Activated T-cell treated with anti-CD3 and anti-CD28 coated beads, Interleukin-2, amount 50 U/mL, for 48 hours (primary cell): ENCODE data around the gene TERB2.
"Not testable (repeated sequence)": the region's sequence is repeated elsewhere in the genome, so short reads cannot be mapped to it uniquely, and the experiment has no call there.

Source experiments
- DNase-seq, 2 experiments: peaks; one replicate each; pipeline ENCODE4 v3.0.0-alpha.2; 2020

The TERB2 gene

GRCh38 chr15:44956388-44956787, at the start of gene TERB2:
TSS of gene TERB2 (plus strand) at chr15:44956687. CDS start at chr15:44956719, 32 bp downstream.
- DNase-seq = no peak

GRCh38 chr15:44909423-44909822, 47.1 kb upstream of the TERB2 start:
- no peak for DNase-seq

- no peak for DNase-seq
Observed at GRCh38 chr15:44910981-44911625, 45.4 kb upstream of the TERB2 start.

GRCh38 chr15:44912186-44912585, 44.3 kb upstream of the TERB2 start:
- DNase-seq = not testable (repeated sequence)

- not testable (repeated sequence) for DNase-seq
Observed at GRCh38 chr15:44912974-44913448, 43.5 kb upstream of the TERB2 start.

- DNase-seq = no peak
Observed at GRCh38 chr15:44918136-44918535, 38.4 kb upstream of the TERB2 start.

- not testable (repeated sequence) for DNase-seq
Observed at GRCh38 chr15:44928658-44929057, 27.8 kb upstream of the TERB2 start.

GRCh38 chr15:44930283-44930682, 26.2 kb upstream of the TERB2 start:
- not testable (repeated sequence) for DNase-seq

- DNase-seq = not testable (repeated sequence)
Observed at GRCh38 chr15:44958302-44958701, 1.8 kb downstream of the TERB2 start.

GRCh38 chr15:44968475-44968874, 12.0 kb downstream of the TERB2 start:
- DNase-seq = no peak

GRCh38 chr15:44971036-44971435, 14.5 kb downstream of the TERB2 start:
- no peak for DNase-seq

- DNase-seq = not testable (repeated sequence)
Observed at GRCh38 chr15:44976183-44976582, 19.7 kb downstream of the TERB2 start.

- DNase-seq = not testable (repeated sequence)
Observed at GRCh38 chr15:44977781-44978180, 21.3 kb downstream of the TERB2 start.

GRCh38 chr15:44979617-44980339, 23.3 kb downstream of the TERB2 start:
- DNase-seq = not testable (repeated sequence)

- not testable (repeated sequence) for DNase-seq
Observed at GRCh38 chr15:44984144-44984543, 27.7 kb downstream of the TERB2 start.

GRCh38 chr15:44986346-44987055, 30.0 kb downstream of the TERB2 start:
- not testable (repeated sequence) for DNase-seq

- not testable (repeated sequence) for DNase-seq
Observed at GRCh38 chr15:44987711-44988110, 31.2 kb downstream of the TERB2 start.

- not testable (repeated sequence) for DNase-seq
Observed at GRCh38 chr15:44988184-44988869, 31.8 kb downstream of the TERB2 start.

- DNase-seq = not testable (repeated sequence)
Observed at GRCh38 chr15:44988870-44989219, 32.4 kb downstream of the TERB2 start.

GRCh38 chr15:44997632-44998031, 41.1 kb downstream of the TERB2 start:
- not testable (repeated sequence) for DNase-seq

- DNase-seq = no peak
Observed at GRCh38 chr15:44999105-44999504, 42.6 kb downstream of the TERB2 start.

- DNase-seq = not testable (repeated sequence)
Observed at GRCh38 chr15:45001180-45001579, 44.7 kb downstream of the TERB2 start.
